K562 treated with DMSO at 1 percent for 48 hours (cell line): Measurements from ENCODE around the gene LMF2. TPM values are rescaled to one million over a fixed set of nuclear protein-coding genes. Genes with fewer than 3 reads are reported as not detected.

Experiments
- total RNA-seq: library from RNA; unstranded; fragments of 300-600 nt; gene quantifications from 2 replicates; pipeline ENCODE4 v1.2.3, GENCODE V29; 2022; ENCODE audit warnings: low replicate concordance; ENCODE audit errors: extremely low read depth

LMF2 gene, protein sequence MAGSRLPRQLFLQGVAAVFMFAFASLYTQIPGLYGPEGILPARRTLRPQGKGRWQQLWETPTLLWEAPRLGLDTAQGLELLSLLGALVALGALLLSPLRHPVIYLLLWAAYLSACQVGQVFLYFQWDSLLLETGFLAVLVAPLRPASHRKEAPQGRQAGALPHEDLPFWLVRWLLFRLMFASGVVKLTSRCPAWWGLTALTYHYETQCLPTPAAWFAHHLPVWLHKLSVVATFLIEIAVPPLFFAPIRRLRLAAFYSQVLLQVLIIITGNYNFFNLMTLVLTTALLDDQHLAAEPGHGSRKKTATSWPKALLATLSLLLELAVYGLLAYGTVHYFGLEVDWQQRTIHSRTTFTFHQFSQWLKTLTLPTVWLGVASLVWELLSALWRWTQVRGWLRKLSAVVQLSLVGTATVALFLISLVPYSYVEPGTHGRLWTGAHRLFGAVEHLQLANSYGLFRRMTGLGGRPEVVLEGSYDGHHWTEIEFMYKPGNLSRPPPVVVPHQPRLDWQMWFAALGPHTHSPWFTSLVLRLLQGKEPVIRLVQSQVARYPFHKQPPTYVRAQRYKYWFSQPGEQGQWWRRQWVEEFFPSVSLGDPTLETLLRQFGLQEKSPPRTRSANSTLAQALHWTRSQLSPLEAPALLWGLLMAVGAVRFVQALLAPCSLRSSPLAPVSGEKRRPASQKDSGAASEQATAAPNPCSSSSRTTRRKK
- not detected in 2 replicates for total RNA-seq

DNA sequence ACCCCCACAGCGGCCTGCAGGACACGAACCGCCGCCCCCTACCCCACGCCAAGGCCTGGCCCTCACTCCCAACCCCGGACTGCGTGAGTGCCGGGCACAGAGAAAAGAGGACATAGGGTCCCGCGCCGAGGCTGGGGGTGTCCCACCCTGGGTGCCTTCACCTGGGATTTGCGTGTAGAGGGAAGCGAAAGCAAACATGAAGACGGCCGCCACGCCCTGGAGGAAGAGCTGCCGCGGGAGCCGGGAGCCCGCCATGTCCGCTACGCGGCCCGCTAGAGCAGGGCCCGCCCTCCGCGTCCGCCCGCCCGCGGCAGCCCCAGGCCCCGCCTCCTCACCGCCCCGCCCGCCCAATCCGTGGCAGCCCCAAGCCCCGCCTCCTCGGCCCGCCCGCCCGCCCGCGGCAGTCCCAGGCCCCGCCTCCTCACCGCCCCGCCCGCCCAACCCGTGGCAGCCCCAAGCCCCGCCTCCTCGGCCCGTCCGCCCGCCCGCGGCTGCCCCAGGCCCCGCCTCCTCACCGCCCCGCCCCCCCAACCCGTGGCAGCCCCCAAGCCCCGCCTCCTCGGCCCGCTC lies at the start of gene LMF2:
Gene LMF2 (minus strand): TSS at position 282 of the 570 bp plus-strand sequence. CDS start 27 bp downstream, at position 255.

GRCh38 chr22:50545522-50546325 lies 38.2 kb upstream of the LMF2 start, which contains the start of gene KLHDC7B:
TSS of gene KLHDC7B (plus strand) at chr22:50545899. CDS start at chr22:50546244, 345 bp downstream.

GRCh38 chr22:50529897-50530579 lies 22.5 kb upstream of the LMF2 start, which contains the start of gene TYMP:
TSS of gene TYMP (minus strand) at chr22:50530012. CDS start at chr22:50529709, 303 bp downstream.

DNA sequence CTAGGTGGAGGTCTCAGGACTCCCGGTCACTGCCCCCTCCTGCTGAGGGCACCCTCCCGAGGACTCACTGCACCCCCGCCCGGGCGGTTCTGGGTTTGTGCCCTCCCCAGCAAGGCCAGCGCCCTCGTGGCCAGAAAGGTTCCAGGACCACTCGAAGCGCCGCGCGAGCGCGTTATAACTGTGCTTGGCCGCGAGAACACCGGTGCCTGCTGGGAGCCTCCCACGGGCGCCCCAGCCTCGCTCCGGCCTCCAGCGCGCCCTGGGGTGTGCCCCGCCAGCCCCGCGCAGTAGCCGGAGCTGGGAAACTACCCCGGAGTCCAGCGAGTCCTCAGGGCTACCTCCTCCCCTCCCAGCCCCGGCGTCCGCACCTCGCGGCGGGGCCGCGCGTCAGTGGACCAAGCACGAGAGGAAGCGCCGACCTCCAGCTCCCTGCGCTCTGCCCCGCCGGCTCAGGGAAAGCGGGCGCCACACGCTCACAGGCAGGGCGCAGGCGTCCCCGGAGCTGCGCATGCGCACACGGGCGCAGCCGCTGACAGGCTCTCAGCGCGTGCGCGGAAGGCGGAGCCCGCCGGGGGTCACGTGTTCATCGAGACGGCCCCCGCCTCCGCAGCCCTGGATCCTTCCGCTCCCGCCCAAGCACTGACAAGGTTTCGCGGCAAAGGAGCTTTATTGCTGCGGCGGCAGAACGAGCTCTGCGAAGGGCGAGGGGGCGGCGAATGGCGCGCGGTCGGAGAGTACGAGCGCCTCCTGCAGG lies 17.8 kb upstream of the LMF2 start, which contains the start of gene SCO2:
Gene SCO2 (minus strand): TSS at position 495 of the 754 bp plus-strand sequence. CDS start 1,187 bp downstream, outside the sequence.

GRCh38 chr22:50507991-50508884 lies 736 bp upstream of the LMF2 start, which contains the start of gene NCAPH2:
TSS of gene NCAPH2 (plus strand) at chr22:50508224. CDS start at chr22:50508338, 114 bp downstream.

GRCh38 chr22:50486561-50487289 lies 20.8 kb downstream of the LMF2 start, which contains the start of gene MIOX:
TSS of gene MIOX (plus strand) at chr22:50486859. CDS start at chr22:50486898, 39 bp downstream.

GRCh38 chr22:50481440-50482106 lies 25.9 kb downstream of the LMF2 start, which contains the start of gene ADM2:
TSS of gene ADM2 (plus strand) at chr22:50481543. CDS start at chr22:50481848, 305 bp downstream.

DNA sequence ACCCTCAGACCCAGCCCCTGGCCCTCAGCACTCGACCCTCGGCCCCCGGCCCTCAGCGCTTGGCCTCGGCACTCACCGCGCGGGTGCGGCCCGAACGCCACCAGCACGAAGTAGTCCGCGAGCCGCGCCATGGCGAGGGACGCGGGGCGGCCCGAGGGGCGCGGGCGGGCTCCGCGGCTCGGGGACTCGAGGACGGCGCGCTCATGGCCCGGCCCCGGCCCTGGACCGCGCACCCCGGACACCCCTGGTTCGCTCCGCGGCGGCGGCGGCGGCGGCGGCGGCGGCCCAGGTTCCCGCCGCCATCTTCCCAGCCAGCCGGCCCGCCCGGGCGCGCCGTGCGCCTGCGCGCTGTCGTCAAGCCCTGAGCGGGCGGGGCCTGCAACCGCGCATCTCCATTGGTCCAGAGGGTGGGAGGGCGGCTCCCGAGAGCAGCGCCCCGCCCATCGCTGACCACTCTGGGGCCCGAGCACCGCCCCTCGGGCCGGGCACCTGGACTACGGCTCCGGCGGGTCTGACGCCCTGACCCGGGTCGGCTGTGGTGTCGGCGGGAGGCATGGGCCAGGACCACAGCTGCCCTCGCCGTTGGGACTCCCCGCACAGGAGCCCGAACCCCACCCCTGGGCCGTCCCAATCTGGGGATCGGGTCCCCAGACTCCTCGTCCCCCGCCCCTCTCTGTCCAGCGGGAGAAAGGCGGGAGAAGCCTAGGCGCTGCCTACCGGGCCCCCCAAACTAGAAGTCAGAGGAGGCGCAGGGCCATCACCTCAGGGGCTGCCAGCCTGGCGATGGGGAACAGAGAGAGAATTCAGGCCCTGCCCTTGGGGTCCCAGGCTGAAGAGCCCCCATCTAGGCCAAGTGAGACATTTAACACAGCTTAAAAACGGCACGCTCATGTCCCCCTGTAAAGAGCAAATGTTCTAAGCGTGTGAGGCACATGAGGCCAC lies 32.5 kb downstream of the LMF2 start, which contains the start of gene SBF1:
Gene SBF1 (minus strand): TSS at position 326 of the 942 bp plus-strand sequence. CDS start 195 bp downstream, at position 131.

Other genes with a start within 250 kb of the LMF2 start
- gene MAPK12, start 246.0 kb downstream of the LMF2 start, total RNA-seq: not detected in 2 replicates
- not detected in 2 replicates for gene MAPK11, start 237.3 kb downstream of the LMF2 start, total RNA-seq
- gene PLXNB2, start 200.1 kb downstream of the LMF2 start, total RNA-seq: not detected in 2 replicates
- gene DENND6B, start 180.7 kb downstream of the LMF2 start, total RNA-seq: not detected in 2 replicates
- gene PPP6R2, start 164.4 kb downstream of the LMF2 start, total RNA-seq: 112 TPM in 1 of 2 replicates, not detected in the other
- gene SBF1, start 32.7 kb downstream of the LMF2 start, total RNA-seq: 58.0 TPM in 1 of 2 replicates, not detected in the other
- gene ADM2, start 26.2 kb downstream of the LMF2 start, total RNA-seq: not detected in 2 replicates
- gene MIOX, start 20.8 kb downstream of the LMF2 start, total RNA-seq: not detected in 2 replicates
- not detected in 2 replicates for gene NCAPH2, start 522 bp upstream of the LMF2 start, total RNA-seq
- not detected in 2 replicates for gene SCO2, start 17.9 kb upstream of the LMF2 start, total RNA-seq
- not detected in 2 replicates for gene TYMP, start 22.3 kb upstream of the LMF2 start, total RNA-seq
- gene KLHDC7B, start 38.2 kb upstream of the LMF2 start, total RNA-seq: not detected in 2 replicates
- not detected in 2 replicates for gene SYCE3, start 55.2 kb upstream of the LMF2 start, total RNA-seq
- gene CPT1B, start 70.7 kb upstream of the LMF2 start, total RNA-seq: not detected in 2 replicates
- not detected in 2 replicates for gene CHKB, start 75.1 kb upstream of the LMF2 start, total RNA-seq
- not detected in 2 replicates for gene MAPK8IP2, start 93.1 kb upstream of the LMF2 start, total RNA-seq
- gene ARSA, start 120.5 kb upstream of the LMF2 start, total RNA-seq: not detected in 2 replicates
- not detected in 2 replicates for gene SHANK3, start 165.1 kb upstream of the LMF2 start, total RNA-seq
- gene ACR, start 230.5 kb upstream of the LMF2 start, total RNA-seq: not detected in 2 replicates